Suppressor macrophage treated with lipopolysaccharide for 1 hour (primary cell): ENCODE measurements around the gene WWOX.

ENCODE experiments used
- DNase-seq, 3 donors: peaks; one replicate each; pipeline ENCODE4 v3.0.0-alpha.2; 2020 to 2022

WWOX gene

GRCh38 chr16:78629173-78629572 lies 529.7 kb downstream of the WWOX start:
- no peak for DNase-seq

DNA sequence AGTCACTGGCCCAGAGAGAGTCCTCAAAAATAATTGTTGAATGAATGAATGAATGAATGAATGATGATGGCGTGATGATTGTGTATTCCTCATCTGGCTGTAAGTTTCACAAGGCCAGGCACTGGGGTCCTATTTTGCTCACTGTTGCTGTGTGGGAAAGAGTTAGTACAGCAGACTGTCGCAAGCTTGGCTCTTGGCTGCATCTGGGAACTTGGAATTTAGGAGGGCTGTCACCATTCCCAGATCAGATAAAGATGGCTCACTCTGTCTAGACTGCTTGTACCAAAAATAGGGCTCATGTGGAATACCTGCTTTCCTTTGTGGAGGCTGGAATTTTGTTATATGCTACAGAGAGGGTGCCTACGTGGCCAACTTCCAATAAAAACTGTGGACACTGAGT lies 530.6 kb downstream of the WWOX start:
- DNase-seq = no peak

DNA sequence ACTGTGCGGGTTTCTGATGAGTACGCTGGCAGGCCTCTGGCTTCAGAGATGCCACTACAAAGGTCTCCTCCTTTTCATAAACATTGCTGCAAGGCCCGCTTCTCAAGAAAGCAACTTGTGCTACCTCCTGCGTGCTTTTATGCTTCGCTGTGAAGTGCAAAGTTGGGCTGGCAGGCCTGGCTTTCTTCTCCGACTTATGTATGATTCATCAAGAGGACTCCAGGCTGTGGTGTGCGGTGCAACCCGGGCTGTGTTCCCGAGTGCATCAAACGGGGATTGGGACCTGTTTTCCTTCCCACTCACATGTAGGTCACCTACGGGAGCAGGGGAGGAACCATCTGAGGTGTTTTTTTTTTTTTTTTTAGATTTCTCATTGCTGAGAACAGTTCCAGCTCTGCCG lies 534.1 kb downstream of the WWOX start:
- DNase-seq = no peak

GRCh38 chr16:78635807-78636206 lies 536.4 kb downstream of the WWOX start:
- no peak for DNase-seq

GRCh38 chr16:78638371-78638770 lies 538.9 kb downstream of the WWOX start:
- DNase-seq = no peak

- peak in 1 of 3 donors; percentile 2 for DNase-seq
Measured at GRCh38 chr16:78639775-78640174, 540.3 kb downstream of the WWOX start.

DNA sequence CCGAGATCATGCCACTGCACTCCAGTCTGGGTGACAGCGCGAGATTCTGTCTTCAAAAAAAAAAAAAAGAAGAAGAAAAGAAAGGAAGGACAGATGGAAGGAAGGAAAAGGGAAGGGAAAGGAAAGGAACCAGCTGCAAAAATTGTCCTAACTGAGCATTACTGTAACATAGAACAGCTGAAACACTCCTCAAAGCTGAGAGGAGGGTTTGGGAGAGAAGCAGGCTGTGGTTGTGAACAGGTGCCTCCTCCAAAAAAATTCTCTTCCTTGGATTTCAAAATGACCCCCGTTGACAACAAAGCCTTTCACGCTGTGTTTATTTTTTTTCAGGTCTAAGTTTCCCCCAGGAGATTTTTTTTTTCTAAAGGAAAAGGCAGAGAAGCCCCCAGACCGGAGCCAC lies 541.4 kb downstream of the WWOX start:
- no peak for DNase-seq

GRCh38 chr16:78641433-78641832 lies 542.0 kb downstream of the WWOX start:
- no peak for DNase-seq

DNA sequence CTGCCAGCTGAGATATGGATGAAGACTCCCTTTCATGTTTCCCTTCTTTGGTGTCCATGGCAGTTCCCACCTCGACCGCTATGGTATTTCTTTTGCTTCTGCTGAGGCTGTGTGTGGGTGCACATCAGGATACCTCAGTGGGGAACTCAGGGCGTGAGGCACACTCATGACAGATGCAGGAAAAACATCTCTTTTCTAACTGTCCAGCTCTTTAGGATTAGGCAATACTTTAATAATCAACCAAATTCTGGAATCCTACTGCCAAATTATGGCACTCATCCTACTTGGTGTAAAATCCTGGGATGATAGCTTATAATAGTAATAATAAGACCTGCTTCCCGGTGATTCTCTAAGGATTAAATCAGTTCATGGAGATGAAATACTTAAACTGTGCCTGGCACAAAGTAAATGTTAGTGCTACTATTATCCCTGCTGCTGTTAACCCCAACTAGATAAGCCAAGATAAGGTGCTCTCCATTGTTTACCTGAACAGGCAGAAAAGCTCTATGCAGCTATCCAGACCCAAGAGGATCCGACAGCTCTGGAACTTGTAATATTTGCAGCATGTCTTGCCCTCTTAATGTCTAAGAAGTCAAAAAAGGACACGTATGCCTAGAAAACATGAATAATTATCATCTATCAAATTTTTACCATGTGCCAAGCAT lies 543.3 kb downstream of the WWOX start:
- DNase-seq = no peak

DNA sequence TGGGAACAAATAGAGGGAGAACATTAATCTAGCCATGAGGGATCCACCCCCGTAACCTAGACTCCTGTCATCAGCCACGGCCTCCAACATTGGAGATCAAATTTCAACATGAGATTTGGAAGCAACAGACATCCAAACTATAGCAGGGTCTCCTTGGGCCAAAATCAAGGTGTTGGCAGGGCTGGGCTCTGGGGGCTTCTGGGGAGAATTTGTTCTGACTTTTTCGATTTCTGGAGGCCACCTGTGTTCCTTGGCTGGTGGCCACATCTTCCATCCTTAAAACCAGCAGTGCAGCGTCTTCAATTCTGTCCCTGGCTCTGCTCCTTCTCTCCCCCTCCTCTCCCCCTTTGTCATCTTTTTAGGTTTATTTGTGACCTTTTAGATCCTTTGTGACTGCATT lies 546.2 kb downstream of the WWOX start:
- no peak for DNase-seq

DNA sequence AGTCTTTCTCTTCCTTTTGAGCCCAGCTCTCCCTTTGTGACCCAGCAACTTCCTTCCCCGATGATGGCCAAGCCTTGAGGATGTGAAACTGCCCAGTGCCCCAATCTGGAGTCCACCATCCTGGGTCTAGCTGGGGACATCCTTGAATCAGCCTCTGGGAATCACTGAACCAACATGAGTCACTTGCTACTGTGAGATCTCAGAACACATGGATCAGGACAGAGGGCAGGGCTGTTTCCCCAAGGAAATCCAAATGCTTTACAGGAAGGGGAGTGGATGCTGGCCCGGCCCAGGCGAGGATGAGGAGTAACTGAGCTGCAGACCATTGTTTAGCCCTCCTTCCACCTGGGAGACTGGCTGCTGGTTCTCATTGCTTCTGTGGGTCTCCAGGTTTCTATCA lies 547.6 kb downstream of the WWOX start:
- peak; percentile 26 to 45 (median 33) for DNase-seq

DNA sequence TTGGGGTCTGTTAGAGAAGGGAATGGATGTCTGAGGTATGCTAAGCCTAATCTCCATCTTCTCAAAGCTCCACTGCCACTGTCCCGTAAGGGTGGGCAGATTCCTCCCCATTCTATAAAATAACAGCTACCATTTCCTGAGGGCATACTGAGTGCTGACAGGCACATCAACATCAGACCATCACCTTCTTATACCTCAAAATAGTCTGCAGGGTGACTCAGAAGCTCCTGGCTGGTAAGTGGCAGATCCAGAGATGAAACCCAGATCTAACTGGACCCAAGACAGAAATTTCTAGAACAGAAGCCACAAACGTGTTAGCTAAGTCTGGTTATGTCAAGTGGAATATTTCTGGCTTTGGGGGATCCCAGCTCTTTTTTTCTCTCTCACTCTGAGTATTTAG lies 548.0 kb downstream of the WWOX start:
- no peak for DNase-seq

DNA sequence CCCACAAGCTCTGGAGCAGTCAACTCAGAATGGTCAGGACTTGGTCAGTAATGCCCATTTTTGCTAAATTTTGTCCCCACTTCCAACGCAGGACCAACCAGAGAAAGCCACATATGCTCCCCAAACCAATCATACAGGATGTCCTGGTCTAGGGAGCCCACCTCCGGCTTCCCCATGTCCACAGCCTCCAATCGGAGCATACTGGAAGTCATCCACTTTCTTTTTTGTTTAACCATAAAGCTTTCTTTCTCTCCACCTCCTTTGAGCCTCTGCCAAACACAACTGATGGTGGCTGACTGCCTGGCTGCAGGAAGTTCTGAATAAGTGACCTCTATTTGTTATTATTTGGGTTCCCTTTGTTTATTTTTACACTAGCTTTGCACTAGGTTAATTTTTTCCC lies 549.1 kb downstream of the WWOX start:
- DNase-seq = no peak

- DNase-seq = no peak
Measured at GRCh38 chr16:78650339-78651074, 551.1 kb downstream of the WWOX start.

- no peak for DNase-seq
Measured at GRCh38 chr16:78654929-78655328, 555.5 kb downstream of the WWOX start.

GRCh38 chr16:78655331-78656113 lies 556.1 kb downstream of the WWOX start:
- no peak for DNase-seq

- no peak for DNase-seq
Measured at GRCh38 chr16:78656887-78657286, 557.4 kb downstream of the WWOX start.

GRCh38 chr16:78659216-78659615 lies 559.8 kb downstream of the WWOX start:
- DNase-seq = no peak

DNA sequence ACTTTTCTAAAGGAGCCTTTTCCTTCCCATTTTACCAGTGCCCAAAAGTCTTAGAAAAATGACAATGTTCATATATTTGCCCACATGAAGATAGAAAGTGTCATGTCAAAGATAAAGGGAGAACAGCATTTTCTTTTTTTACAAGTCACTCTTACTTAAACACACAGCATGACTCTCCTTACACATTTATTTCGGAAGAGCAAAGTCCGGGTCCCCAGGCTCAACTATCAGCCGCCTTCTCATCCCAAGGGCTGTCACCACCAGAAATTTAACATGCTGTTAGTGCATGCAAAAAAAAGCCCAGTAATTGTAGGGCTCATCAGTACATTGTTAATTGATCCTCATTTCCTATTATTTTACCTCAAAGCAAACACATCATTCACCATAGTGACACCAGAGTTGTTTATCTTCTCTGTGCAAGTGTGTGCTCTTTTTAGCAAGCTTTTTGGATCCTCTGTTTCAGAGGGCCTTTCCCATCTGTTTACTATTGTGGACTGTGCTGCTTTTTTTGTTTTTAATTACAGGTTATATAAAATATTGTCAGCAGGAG lies 560.3 kb downstream of the WWOX start:
- DNase-seq = no peak

DNA sequence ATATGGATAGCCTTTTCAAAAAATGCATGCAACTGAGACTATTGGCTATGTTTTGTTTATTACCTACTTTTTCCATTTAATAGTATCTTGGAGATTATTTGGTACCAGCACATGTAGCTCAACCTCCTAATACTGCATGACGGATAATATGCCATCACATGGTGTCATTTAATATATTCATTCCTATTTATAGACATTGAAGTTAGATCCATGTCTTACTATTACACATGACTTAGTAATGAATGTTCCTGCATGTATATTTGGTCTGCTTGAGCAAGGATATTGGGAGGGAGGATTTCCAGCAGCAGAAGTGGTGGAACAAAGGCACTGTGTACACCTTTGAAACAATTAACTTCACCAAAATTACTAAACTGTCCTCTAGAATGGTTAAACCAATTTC lies 561.3 kb downstream of the WWOX start:
- DNase-seq = no peak

DNA sequence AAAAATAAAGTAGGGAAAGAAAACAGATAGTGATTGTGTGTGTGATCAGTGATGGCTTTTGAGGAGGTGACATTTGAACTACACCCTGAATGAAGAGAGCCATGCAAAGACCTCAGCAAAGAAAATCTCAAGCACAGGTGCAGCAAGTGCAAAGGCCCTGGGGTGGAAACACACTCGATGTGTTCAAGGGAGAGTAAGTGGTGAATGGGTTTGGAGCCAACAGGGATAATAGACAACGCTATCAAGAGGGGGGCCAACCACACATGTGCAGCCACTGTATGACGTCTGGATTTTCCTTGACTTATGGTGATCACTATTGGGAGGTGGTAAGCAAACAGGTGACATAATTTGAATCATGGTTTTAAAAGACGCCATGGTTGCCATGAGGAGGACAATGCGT lies 564.2 kb downstream of the WWOX start:
- no peak for DNase-seq

- no peak for DNase-seq
Measured at GRCh38 chr16:78664811-78665772, 565.6 kb downstream of the WWOX start.
